ENCODE measurements around the gene EFCAB12. TPM values are rescaled to one million over a fixed set of nuclear protein-coding genes. Genes with fewer than 3 reads are reported as not detected.

EFCAB12 gene
- total RNA-seq, 2 donors from 2014 or later, result under 0.01 to 1.3 TPM

- intact Hi-C loops (cut with DNase I), result no loop called here
- Histone ChIP-seq H3K4me1 (no peaks in the 10 kb centered on the region), H3K4me3 (no peak overlapping the region), H3K9me3 (no peaks in the 10 kb centered on the region), H3K27me3 (no peaks in the 10 kb centered on the region), H3K27ac (no peak overlapping the region), H3K36me3 (replicated peaks in 1 of 2; ENCODE audit: insufficient read depth in 1 of 2, low read depth in 2 of 2) (peaks cover 0 to under 1% of the 10 kb centered on the region in 2 donors)
- TF ChIP-seq, protein P1, sequence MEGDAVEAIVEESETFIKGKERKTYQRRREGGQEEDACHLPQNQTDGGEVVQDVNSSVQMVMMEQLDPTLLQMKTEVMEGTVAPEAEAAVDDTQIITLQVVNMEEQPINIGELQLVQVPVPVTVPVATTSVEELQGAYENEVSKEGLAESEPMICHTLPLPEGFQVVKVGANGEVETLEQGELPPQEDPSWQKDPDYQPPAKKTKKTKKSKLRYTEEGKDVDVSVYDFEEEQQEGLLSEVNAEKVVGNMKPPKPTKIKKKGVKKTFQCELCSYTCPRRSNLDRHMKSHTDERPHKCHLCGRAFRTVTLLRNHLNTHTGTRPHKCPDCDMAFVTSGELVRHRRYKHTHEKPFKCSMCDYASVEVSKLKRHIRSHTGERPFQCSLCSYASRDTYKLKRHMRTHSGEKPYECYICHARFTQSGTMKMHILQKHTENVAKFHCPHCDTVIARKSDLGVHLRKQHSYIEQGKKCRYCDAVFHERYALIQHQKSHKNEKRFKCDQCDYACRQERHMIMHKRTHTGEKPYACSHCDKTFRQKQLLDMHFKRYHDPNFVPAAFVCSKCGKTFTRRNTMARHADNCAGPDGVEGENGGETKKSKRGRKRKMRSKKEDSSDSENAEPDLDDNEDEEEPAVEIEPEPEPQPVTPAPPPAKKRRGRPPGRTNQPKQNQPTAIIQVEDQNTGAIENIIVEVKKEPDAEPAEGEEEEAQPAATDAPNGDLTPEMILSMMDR (IDR thresholded peaks at IDR 0.05), result peak; percentile 26 to 71 (median 66)
- TF ChIP-seq POLR2A (IDR thresholded peaks at IDR 0.05), result no peak
- ATAC-seq (peak; percentile 89), DNase-seq (peak; percentile 52 to 68 (median 66))
- WGBS, 2 donors, result 25 to 32% methylated on average over 5 to 6 of the region's 6 CpGs
These were observed 45.1 kb downstream of the EFCAB12 start for GRCh38 chr3:129383292-129383860.

DNA sequence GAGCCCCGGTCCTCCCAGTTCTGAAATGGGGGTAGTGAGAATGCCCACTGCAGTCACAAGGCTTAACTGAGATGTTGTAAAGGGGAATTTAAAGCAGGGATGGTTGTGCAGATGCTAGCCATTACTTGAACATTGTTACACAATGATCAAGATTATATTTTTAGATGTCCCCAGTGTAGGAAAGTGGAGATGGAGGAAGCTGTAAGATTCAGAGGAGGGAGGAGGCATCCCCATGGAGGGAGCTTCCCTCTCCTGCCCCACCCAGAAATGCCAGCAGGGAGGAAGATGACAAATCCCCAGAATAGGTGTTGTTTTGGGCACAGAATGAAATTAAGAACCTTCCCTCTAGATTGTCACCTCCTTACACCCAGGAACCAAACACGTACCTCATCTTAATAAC is 46.1 kb downstream of the EFCAB12 start:
- 69 to 81% methylated on average over 1 to 2 of the region's 2 CpGs for WGBS, 2 donors

DNA sequence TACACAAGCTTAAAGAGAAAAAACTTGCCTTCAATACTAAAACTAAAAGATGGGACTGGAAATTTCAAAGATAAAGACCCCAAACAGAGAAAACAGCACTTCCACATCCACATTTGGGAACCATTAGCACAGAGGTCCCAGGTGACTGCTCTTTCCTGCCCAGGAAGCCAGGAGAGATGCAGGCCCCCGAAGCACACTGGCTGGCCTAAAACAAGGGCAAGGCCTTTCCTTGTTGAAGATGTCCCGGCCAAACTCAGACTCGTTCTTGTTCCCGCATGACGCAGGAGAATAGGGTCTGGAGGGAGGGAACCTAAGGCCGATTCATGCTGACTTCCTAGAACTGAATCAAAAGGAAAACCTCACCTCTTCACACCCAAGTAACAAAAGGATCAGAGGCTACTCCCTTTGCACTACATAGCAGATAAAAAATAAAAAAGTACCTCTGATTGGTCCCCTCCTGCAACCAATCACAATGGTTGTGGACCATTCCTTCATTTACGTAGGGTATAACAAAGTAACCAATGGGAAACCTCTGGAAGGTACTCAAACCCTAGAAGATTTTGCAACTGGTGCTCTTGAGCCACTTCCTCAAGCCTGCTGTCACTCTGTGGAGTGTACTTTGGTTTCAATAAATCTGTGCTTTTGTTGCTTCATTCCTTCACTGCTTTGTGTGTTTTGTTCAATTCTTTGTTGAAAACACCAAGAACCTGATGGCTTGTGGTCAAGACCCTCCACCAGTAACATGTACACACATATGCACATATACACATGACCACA is 48.7 kb downstream of the EFCAB12 start:
- no peaks in the 10 kb centered on the region for H3K36me3 ChIP-seq (replicated peaks in 1 of 2; ENCODE audit: insufficient read depth in 1 of 2, low read depth in 2 of 2)
- H3K9me3 ChIP-seq, result no peaks in the 10 kb centered on the region
- intact Hi-C loops (cut with DNase I), result no loop called here
- H3K27ac ChIP-seq, result no peak overlapping the region
- whole genome bisulfite sequencing, 2 donors, result 85 to 90% methylated on average over 7 of the region's 7 CpGs
- ATAC-seq (no peak), DNase-seq (no peak)
- TF ChIP-seq, protein P1 (IDR thresholded peaks at IDR 0.05), result no peak
- H3K4me3 ChIP-seq, result no peak overlapping the region
- no peaks in the 10 kb centered on the region for H3K27me3 ChIP-seq
- no peaks in the 10 kb centered on the region for H3K4me1 ChIP-seq

More for the DNA sequence above, 46.1 kb downstream of the EFCAB12 start:
- TF ChIP-seq, protein P1 (IDR thresholded peaks at IDR 0.05), result no peak
- no peak for TF ChIP-seq POLR2A (IDR thresholded peaks at IDR 0.05)
- no peak overlapping the region for H3K4me3 ChIP-seq
- intact Hi-C loops (cut with DNase I), result no loop called here
- no peak for DNase-seq
- no peaks in the 10 kb centered on the region for H3K36me3 ChIP-seq (replicated peaks in 1 of 2; ENCODE audit: insufficient read depth in 1 of 2, low read depth in 2 of 2)
- no peaks in the 10 kb centered on the region for H3K27me3 ChIP-seq
- no peaks in the 10 kb centered on the region for H3K9me3 ChIP-seq
- H3K4me1 ChIP-seq, result no peaks in the 10 kb centered on the region
- no peak for ATAC-seq
- no peak overlapping the region for H3K27ac ChIP-seq

GRCh38 chr3:129378949-129379348 is 49.5 kb downstream of the EFCAB12 start:
- no peaks in the 10 kb centered on the region for H3K4me1 ChIP-seq
- intact Hi-C loops (cut with DNase I), result no loop called here
- H3K9me3 ChIP-seq, result no peaks in the 10 kb centered on the region
- TF ChIP-seq POLR2A (IDR thresholded peaks at IDR 0.05), result no peak
- TF ChIP-seq, protein P1 (IDR thresholded peaks at IDR 0.05), result no peak
- H3K36me3 ChIP-seq (replicated peaks in 1 of 2; ENCODE audit: insufficient read depth in 1 of 2, low read depth in 2 of 2), result no peaks in the 10 kb centered on the region
- no peak overlapping the region for H3K27ac ChIP-seq
- WGBS, 2 donors, result 37 to 59% methylated on average over 1 of the region's 1 CpG
- DNase-seq (no peak), ATAC-seq (no peak)
- H3K27me3 ChIP-seq, result no peaks in the 10 kb centered on the region
- H3K4me3 ChIP-seq, result no peak overlapping the region

Data from body of pancreas (tissue), 4 donors.